AG08396 (cell line): ENCODE measurements around the gene ARMC6.
A peak's percentile ranks its signal among the peaks of the same experiment; 100 is the strongest.
"Not testable (repeated sequence)": the region's sequence is repeated elsewhere in the genome, so short reads cannot be mapped to it uniquely, and the experiment has no call there.

Experiments used
- DNase-seq: peaks from one replicate; pipeline ENCODE4 v3.0.0; 2012; ENCODE audit warnings: low spot score, mixed read lengths

The ARMC6 gene

DNA sequence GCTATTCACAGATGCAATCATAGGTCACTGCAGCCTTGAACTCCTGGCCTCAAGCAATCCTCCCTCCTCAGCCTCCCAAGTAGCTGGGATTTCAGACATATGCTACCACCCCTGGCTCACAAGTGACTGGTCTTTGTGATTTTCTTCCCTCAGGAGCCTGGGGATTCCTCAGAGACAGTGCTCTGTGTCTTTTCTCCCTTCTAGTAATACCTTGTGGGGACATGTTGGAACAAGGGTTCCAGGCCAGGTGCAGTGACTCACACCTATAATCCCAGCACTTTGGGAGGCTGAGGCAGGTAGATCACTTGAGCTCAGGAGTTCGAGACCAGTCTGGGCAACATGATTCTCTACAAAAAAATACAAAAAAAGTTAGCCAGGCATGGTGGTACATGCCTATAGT lies 10.0 kb upstream of the ARMC6 start:
- DNase-seq, result not testable (repeated sequence)

DNA sequence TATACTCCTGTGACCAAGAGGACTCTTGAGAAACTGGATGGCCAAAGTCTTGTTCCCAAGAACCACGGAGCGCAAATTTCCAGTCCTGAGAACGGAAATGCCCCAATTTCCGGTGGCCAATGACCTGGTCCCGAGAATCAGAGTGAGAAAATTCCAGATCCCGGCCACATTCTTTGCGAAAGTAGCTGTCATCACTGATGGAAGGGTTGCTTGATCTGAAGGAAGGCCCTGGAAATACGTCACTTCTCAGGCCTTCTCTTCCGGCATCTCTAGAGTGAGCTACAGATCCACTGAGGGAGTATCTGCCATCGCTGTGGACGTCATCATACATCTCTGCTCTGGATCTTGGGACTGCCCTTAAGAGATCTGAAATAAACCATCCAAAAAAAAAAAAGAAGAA lies 7.5 kb upstream of the ARMC6 start:
- DNase-seq, result no peak

DNA sequence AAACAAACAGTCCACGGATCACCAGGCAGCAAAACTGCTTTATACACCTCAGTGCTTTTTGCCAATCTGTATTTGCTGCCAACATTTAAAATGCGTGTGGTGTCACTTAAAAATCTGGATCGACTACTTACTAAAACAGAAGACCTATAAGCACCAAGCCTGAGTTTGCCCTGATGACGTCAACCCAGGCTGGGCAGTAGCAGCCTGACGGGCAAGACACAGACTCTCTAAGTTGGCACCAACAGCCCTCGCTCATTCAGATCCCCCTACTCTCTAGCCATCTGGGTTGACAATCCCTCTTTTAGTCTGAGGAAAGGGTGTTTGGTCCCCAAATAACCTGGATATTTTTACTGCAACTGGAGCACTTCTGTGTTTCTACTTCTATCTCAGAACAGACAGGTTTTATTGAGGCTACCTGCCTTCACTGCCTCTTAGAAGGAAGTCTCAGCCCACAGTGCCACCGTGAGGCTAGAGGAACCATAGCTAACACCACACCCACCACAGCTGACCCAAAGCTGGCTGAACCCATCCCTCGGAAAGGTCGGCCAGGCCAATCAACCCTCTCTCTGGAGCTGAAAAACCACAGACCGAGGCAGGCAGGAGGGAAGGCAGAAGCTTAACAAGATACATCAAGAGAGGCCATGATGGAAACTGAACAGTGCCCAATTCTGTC lies 7.0 kb upstream of the ARMC6 start:
- no peak for DNase-seq

GRCh38 chr19:19027228-19027627 lies 6.2 kb upstream of the ARMC6 start:
- DNase-seq, result no peak

DNA sequence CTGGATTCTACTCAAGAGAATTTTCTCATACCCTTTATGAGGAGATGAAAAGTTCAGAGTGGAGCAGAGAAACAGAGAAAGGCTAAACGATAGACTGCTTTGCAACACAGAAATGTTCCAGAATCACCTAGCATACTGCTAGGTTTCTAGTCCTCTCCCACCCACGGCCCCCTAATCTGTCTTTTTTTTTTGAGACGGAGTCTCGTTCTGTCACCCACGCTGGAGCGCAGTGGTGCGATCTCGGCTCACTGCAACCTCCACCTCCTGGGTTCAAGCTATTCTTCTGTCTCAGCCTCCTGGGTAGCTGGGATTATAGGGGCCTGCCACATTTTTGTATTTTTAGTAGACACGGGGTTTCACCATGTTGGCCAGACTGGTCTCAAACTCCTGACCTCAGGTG lies 4.9 kb upstream of the ARMC6 start:
- no peak for DNase-seq

GRCh38 chr19:19031891-19032290 lies 1.5 kb upstream of the ARMC6 start:
- no peak for DNase-seq

GRCh38 chr19:19032420-19033175 lies 805 bp upstream of the ARMC6 start:
- peak; percentile 92 for DNase-seq

DNA sequence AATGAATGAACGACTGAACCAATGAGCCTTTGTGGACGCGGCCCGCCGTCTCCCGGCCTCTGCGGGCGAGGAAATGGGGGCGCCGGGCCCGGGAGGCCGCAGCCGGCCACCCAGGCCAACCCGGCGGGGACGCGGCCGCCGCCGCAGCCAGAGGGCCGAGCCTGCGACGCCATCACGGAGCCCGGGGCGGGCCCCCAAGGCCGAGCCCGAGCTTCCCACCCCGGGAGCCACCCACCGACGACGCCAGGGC lies 302 bp upstream of the ARMC6 start:
- DNase-seq, result no peak

DNA sequence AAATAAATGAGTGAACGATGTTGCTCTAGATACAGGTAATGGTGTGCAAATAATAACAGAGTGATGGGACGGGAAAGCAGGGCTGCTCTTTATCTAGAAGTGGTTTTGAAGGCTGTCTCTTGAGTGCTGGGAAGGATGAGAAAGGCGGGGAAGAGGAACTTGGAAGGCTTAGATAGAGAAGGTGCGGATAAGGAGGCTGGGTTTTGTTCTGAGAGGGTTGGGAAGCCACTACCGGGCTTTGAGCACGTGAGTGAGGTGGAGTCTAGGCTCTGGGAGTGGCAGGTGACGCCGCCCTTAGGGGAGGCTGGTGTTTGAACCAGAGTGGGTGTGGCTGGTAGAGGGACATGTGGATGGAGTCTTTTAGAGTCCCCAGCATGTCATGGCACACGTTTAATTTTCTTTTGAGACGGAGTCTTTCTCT lies 811 bp downstream of the ARMC6 start:
- DNase-seq, result peak; percentile 79

DNA sequence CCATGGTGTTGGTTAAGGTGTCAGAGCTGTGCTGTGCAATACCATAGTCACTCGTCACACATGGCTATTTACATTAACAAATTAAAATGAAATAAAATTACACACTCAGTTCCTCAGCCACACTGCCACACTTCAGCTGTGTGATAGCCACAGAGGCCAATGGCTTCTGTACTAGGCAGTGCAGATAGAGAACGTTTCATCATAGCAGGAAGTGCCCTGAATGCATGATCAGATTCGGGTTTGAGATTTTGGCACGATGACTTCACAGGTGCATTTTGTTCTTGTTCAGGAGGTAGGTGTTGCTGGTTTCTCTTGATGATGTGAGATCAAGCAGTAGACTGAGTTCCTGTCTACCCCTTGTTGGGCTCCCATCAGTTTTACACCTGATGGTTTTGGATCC lies 6.5 kb downstream of the ARMC6 start:
- no peak for DNase-seq

DNA sequence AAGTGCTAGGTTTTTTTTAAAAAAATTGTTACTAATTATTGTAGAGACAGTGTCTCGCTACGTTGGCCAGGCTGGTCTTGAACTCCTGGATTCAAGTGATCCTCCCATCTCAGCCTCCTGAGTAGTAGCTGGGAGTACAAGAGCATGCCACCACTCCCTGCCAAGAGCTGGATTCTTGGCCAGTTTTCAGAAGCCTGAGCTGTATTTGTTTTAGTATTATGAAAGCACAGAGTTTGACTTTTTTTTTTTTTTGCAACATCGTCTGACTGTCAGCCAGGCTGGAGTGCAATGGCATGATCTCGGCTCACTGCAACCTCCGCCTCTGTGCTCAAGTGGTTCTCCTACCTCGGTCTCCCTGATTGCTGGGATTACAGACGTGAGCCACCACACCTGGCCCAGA lies 7.0 kb downstream of the ARMC6 start:
- peak; percentile 63 for DNase-seq

DNA sequence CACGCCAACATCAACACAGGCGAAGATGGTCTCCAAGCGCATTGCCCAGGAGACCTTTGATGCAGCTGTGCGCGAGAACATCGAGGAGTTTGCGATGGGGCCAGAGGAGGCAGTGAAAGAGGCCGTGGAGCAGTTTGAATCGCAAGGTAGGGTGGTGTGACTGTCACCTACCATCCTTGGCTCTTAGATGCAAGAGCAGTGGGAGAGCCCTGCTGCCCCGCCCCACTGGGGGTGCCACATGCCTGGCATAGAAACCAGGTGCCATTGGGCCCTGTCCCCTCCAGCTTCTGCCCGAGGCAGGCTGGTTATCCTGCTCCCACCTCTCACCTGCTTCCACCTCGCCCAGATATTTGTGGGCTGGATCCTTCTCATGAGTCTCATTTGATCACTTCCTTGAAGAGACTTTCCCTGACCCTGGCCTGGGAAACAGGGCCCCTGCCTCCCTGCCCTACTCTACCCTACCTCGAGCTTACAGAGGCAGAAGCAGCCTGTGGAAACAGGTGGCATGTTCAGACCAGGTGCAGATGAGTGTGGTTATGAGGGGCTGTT lies 9.4 kb downstream of the ARMC6 start:
- DNase-seq, result no peak

DNA sequence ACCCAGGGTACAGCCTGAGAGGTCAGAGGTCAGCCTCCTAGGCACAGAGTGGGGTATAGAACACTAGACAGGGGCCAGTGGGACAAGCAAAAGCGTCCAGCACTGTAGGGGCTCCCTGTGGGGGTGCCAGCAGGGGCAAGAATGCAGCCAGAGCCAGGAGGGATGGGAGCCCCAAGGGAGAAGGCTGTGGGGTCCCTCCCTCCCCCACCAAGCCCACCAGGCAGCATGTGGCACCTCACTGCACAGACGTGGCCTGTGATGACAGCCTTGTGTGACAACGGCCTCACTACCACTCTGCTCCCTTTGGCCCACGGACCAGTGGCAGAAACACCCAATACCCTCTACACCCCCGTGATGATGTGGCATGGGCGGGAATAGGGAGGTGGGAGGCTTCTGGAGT lies 10.1 kb downstream of the ARMC6 start:
- DNase-seq, result no peak

DNA sequence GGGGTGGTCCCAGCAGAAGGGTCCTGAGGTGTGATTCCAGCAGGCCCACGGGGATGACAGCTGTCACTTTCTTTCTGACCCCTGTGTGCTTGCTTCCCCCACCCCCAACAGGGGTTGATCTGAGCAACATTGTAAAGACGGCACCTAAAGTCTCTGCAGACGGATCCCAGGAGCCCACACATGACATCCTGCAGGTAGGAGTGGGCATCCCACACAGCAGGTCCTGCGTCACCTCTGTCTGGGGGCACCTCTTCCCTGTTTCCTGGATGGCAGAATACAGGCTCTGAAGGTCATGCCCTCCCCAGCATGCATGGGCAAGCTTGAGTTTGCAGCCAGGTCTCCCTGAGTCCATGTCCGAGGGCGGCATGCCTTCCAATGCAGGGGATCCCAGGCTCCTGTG lies 10.5 kb downstream of the ARMC6 start:
- no peak for DNase-seq

DNA sequence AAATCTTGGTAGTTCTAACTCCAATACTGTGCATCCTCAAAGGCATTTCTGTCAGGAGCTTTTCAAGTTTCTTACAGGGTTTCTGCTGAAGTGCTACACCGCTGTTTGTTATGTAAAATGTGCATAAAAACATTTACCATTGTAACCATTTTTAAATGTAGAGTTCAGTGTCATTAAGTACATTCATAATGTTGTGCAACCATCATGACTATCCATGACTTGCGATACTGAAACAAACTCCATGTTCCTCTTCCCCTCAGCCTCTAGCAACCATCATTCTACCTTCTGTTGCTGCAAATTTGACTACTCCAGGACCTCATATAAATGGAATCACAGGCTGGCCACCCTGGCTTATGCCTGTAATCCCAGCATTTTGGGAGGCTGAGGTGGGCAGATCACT lies 16.0 kb downstream of the ARMC6 start:
- no peak for DNase-seq

GRCh38 chr19:19050104-19050503 lies 16.7 kb downstream of the ARMC6 start:
- no peak for DNase-seq

DNA sequence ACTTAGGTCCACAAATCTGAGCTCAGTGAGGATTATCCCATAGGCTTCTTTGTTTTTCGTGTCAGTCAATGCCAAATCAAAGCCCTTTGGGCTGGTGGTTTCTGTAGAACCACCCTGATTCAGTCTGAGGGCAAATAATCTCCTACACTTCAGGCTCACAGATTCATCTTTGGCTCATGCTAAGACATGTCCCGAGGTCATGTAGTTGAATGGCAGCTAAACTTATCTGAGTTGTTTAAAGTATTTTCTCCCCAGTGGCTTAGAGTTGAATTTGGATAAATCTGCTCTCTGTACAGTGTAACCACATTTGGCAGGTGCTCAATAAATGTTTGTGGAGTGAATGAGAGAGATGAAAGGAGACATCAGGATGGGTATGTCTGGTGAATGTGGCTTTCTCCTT lies 17.3 kb downstream of the ARMC6 start:
- DNase-seq, result no peak

- DNase-seq, result no peak
These were observed 18.2 kb downstream of the ARMC6 start for GRCh38 chr19:19051478-19052213.

DNA sequence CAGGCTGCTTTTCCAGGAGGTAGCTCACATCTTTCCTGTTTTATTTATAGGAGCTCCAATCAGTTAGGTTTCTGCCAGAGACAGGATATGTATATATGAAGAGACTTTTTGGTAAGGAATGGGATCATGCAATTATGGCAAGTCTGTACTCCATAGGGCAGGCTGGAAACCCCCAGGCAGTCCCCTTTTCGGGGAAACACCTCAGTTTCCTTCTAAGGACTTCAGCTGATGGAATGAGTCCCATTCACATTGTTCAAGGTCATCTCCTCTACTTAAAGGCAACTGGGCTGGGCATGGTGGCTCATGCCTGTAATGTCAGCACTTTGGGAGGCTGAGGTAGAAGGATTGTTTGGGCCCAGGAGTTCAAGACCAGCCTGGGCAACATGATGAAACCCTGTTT lies 19.5 kb downstream of the ARMC6 start:
- DNase-seq, result no peak

- DNase-seq, result peak; percentile 71
These were observed 20.3 kb downstream of the ARMC6 start for GRCh38 chr19:19053508-19054314.

DNA sequence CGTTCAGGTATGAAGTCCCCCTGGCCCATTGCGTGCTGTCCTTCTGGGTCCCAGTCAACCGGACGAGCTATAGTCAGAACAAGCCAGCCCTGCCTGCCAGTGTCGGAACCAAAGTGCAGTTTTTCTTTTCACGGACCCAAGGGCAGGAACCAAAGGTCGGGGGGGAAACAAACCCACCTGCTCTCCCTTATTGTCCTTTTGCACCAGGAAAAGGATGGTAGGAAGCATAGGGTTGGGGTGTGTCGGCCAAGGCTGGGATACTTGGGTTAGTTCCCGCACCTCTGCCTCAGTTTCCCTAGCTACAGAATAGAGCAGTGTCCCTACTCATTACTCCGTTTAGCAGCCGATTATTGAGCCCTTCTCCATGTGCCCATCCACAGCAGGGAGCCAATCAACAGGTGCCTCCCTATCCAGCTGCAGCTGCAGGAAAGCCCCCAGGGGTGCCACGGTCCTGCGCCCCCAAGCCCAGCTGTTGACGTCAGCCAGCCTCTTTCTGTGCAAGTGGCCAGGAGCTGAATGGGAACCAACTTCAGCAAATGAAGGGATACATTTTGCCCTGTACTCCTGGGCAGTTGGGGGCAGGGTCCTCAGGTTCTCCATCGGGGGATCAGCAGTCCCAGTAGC lies 21.0 kb downstream of the ARMC6 start:
- no peak for DNase-seq

- DNase-seq, result no peak
These were observed 21.6 kb downstream of the ARMC6 start for GRCh38 chr19:19054939-19055440.
